ENCODE data around the gene MEIS2. TPM values are rescaled to one million over a fixed set of nuclear protein-coding genes. Genes with fewer than 3 reads are reported as not detected.

MEIS2 gene
- total RNA-seq, 1 donor from 2014 or later: 35.6 TPM

GRCh38 chr15:37004981-37005735 is 95.2 kb downstream of the MEIS2 start:
- Mint-ChIP-seq H3K36me3 (ENCODE audit: low read depth, unreplicated experiment) (peaks cover 12% of the 10 kb centered on the region), H3K27me3 (ENCODE audit: low read depth, unreplicated experiment) (no peaks in the 10 kb centered on the region), H3K9me3 (ENCODE audit: unreplicated experiment) (peaks cover 2% of the 10 kb centered on the region), H3K27ac (ENCODE audit: unreplicated experiment) (no peak overlapping the region), H3K4me1 (ENCODE audit: low read depth, unreplicated experiment) (peaks cover 11% of the 10 kb centered on the region), H3K4me3 (ENCODE audit: unreplicated experiment) (no peak overlapping the region)
- Histone ChIP-seq H2AFZ (ENCODE audit: low read depth, low read length) (no peak overlapping the region), H3K9me3 (ENCODE audit: insufficient read depth, low read depth, low read length) (no peaks in the 10 kb centered on the region), H4K20me1 (ENCODE audit: insufficient read depth, low read length) (peaks cover 25% of the 10 kb centered on the region), H3K4me3 (ENCODE audit: insufficient read depth, low read depth, low read length) (no peak overlapping the region), H3K36me3 (ENCODE audit: insufficient read depth, low read length) (no peaks in the 10 kb centered on the region), H3K27ac (ENCODE audit: low read depth, low read length) (no peak overlapping the region), H3K9ac (ENCODE audit: low read length) (no peak overlapping the region), H3K4me2 (ENCODE audit: low read length) (no peak overlapping the region), H3K27me3 (ENCODE audit: insufficient read depth, low read length) (no peaks in the 10 kb centered on the region), H3K4me1 (ENCODE audit: insufficient read depth, low read length) (no peaks in the 10 kb centered on the region), H3K79me2 (ENCODE audit: insufficient read depth, low read length) (peaks cover 6% of the 10 kb centered on the region)
- FAIRE-seq (no peak), DNase-seq (ENCODE audit: low read depth) (no peak)
- TF ChIP-seq EZH2 (IDR thresholded peaks at IDR 0.05; ENCODE audit: insufficient read depth, low read length) (no peak), CTCF (IDR thresholded peaks at IDR 0.05; ENCODE audit: insufficient read depth, low read depth, low read length) (no peak)

GRCh38 chr15:37004373-37004869 is 95.9 kb downstream of the MEIS2 start:
- peaks cover 2% of the 10 kb centered on the region for H3K9me3 Mint-ChIP-seq (ENCODE audit: unreplicated experiment)
- Histone ChIP-seq H3K9ac (ENCODE audit: low read length) (no peak overlapping the region), H3K4me3 (ENCODE audit: insufficient read depth, low read depth, low read length) (no peak overlapping the region), H3K79me2 (ENCODE audit: insufficient read depth, low read length) (peaks cover 6% of the 10 kb centered on the region), H3K36me3 (ENCODE audit: insufficient read depth, low read length) (no peaks in the 10 kb centered on the region), H3K9me3 (ENCODE audit: insufficient read depth, low read depth, low read length) (no peaks in the 10 kb centered on the region), H3K27me3 (ENCODE audit: insufficient read depth, low read length) (no peaks in the 10 kb centered on the region), H3K27ac (ENCODE audit: low read depth, low read length) (no peak overlapping the region), H2AFZ (ENCODE audit: low read depth, low read length) (no peak overlapping the region), H3K4me2 (ENCODE audit: low read length) (no peak overlapping the region), H4K20me1 (ENCODE audit: insufficient read depth, low read length) (peaks cover 28% of the 10 kb centered on the region), H3K4me1 (ENCODE audit: insufficient read depth, low read length) (no peaks in the 10 kb centered on the region)
- H3K4me1 Mint-ChIP-seq (ENCODE audit: low read depth, unreplicated experiment): peaks cover 11% of the 10 kb centered on the region
- no peak for FAIRE-seq
- no peak overlapping the region for H3K27ac Mint-ChIP-seq (ENCODE audit: unreplicated experiment)
- no peak for DNase-seq (ENCODE audit: low read depth)
- H3K4me3 Mint-ChIP-seq (ENCODE audit: unreplicated experiment): no peak overlapping the region
- no peaks in the 10 kb centered on the region for H3K27me3 Mint-ChIP-seq (ENCODE audit: low read depth, unreplicated experiment)
- no peak for TF ChIP-seq CTCF (IDR thresholded peaks at IDR 0.05; ENCODE audit: insufficient read depth, low read depth, low read length)
- TF ChIP-seq EZH2 (IDR thresholded peaks at IDR 0.05; ENCODE audit: insufficient read depth, low read length): no peak
- peaks cover 12% of the 10 kb centered on the region for H3K36me3 Mint-ChIP-seq (ENCODE audit: low read depth, unreplicated experiment)

Measured in astrocyte (in vitro differentiated cells and primary cell).